Measurements from ENCODE around the gene DPP4. TPM values are rescaled to one million over a fixed set of nuclear protein-coding genes. Genes with fewer than 3 reads are reported as not detected.

Gene DPP4
- total and polyA plus RNA-seq, 2 of the 4 experiments (the other 2 are of a cell fraction): 13.2 to 19.0 TPM

DNA sequence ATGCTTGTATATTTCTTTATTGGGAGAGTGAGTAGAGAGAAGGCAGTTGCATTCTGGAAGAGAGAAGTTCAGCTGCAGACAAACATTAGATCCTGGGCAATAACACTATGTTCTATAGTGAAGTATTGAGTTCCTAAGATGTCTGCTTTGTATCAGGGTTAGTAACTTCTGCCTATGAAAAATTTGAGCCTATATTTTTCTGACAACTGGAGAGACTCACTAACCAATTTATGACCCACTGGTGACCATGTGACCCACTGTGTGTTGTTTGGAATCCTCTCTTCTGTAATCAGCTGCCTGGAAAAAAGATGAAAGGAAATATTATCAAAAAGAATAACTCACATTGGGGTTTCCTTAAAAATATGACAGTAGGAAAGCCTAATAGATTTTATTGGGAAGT is 35.3 kb downstream of the DPP4 start:
- in situ Hi-C loops (cut with MboI; ENCODE audit: low sequenced_read_pairs) (no loop called here), intact Hi-C loops (cut with micrococcal nuclease) (no loop called here), dilution Hi-C loops (cut with HindIII; ENCODE audit: low sequenced_read_pairs, unreplicated experiment) (no loop called here)
- Histone ChIP-seq H3K4me2 (ENCODE audit: low read depth, low read length) (no peak overlapping the region), H4K91ac (ENCODE audit: insufficient read depth, low read depth, low read length) (no peak overlapping the region), H3K9me1 (ENCODE audit: insufficient read depth, low read length) (no peaks in the 10 kb centered on the region), H3K4me3 (ENCODE audit: insufficient read depth, low read depth, low read length) (no peak overlapping the region), H4K8ac (ENCODE audit: low read depth in 2 of 2, low read length in 2 of 2) (no peak overlapping the region), H2BK120ac (ENCODE audit: low read depth, low read length) (no peak overlapping the region), H3K4ac (ENCODE audit: low read depth, low read length) (no peak overlapping the region), H2AK9ac (replicated peaks; ENCODE audit: low read depth, low read length, poor library complexity) (no peak overlapping the region), H2AFZ (replicated peaks; ENCODE audit: low read length, poor library complexity) (no peak overlapping the region), H4K5ac (ENCODE audit: low read depth, low read length) (no peak overlapping the region), H2BK20ac (ENCODE audit: low read depth, low read length) (no peak overlapping the region), H4K20me1 (ENCODE audit: insufficient read depth, low read length) (no peaks in the 10 kb centered on the region), H3K36me3 (ENCODE audit: control insufficient read depth, insufficient read depth, low read length) (peaks cover 14% of the 10 kb centered on the region), H2AK5ac (ENCODE audit: low read depth, low read length) (no peak overlapping the region), H3K56ac (ENCODE audit: extremely low read depth, insufficient read depth, low read length) (no peak overlapping the region), H2BK15ac (ENCODE audit: low read depth, low read length) (no peak overlapping the region), H3K14ac (replicated peaks; ENCODE audit: low read depth, low read length) (no peak overlapping the region), H3K18ac (ENCODE audit: low read depth, low read length) (no peak overlapping the region), H3K9ac (ENCODE audit: low read depth, low read length) (no peak overlapping the region), H3K27me3 (ENCODE audit: control insufficient read depth, insufficient read depth, low read length) (no peaks in the 10 kb centered on the region), H3K9me3 (ENCODE audit: control insufficient read depth, insufficient read depth, low read length) (no peaks in the 10 kb centered on the region), H2BK5ac (ENCODE audit: low read depth, low read length, poor library complexity, severe bottlenecking) (no peak overlapping the region), H3K23ac (ENCODE audit: low read depth, low read length) (no peak overlapping the region), H3K79me1 (ENCODE audit: low read depth in 1 of 2, low read length in 2 of 2) (no peaks in the 10 kb centered on the region), H3K27ac (ENCODE audit: insufficient read depth, low read length) (no peak overlapping the region), H3K4me1 (ENCODE audit: control insufficient read depth, insufficient read depth, low read length) (no peaks in the 10 kb centered on the region)
- BruUV-seq (replicated peaks): no TSS peak
- DNase-seq: no peak
- no peak for ATAC-seq (ENCODE audit: low read depth)
- TF ChIP-seq, protein P1, sequence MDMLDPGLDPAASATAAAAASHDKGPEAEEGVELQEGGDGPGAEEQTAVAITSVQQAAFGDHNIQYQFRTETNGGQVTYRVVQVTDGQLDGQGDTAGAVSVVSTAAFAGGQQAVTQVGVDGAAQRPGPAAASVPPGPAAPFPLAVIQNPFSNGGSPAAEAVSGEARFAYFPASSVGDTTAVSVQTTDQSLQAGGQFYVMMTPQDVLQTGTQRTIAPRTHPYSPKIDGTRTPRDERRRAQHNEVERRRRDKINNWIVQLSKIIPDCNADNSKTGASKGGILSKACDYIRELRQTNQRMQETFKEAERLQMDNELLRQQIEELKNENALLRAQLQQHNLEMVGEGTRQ (IDR thresholded peaks at IDR 0.05; ENCODE audit: low read depth, low read length): no peak
- TF ChIP-seq MXI1 (IDR thresholded peaks at IDR 0.05; ENCODE audit: borderline replicate concordance, low read depth, low read length) (no peak), MAZ (IDR thresholded peaks at IDR 0.05; ENCODE audit: borderline replicate concordance, low read depth, low read length) (no peak), SMC3 (IDR thresholded peaks at IDR 0.05; ENCODE audit: low read depth, low read length) (no peak), RAD21 (IDR thresholded peaks at IDR 0.05; ENCODE audit: low read length) (no peak), RFX5 (IDR thresholded peaks at IDR 0.05; ENCODE audit: low read depth, low read length) (no peak), CTCF (conservative IDR thresholded peaks at IDR 0.05; ENCODE audit: low read depth, low read length) (no peak), POLR2A (IDR thresholded peaks at IDR 0.05; ENCODE audit: low read depth, low read length) (no peak), BHLHE40 (IDR thresholded peaks at IDR 0.05; ENCODE audit: low read depth, low read length) (no peak), NFE2L2 (IDR thresholded peaks at IDR 0.05; ENCODE audit: low read depth, low read length) (no peak), ELK1 (IDR thresholded peaks at IDR 0.05; ENCODE audit: borderline replicate concordance, low read depth, low read length) (no peak), RCOR1 (IDR thresholded peaks at IDR 0.05; ENCODE audit: insufficient replicate concordance, low read length) (no peak), CHD1 (IDR thresholded peaks at IDR 0.05; ENCODE audit: low read depth, low read length) (no peak), MAFK (IDR thresholded peaks at IDR 0.05; ENCODE audit: low read depth, low read length) (no peak), CEBPB (IDR thresholded peaks at IDR 0.05; ENCODE audit: low read depth, low read length) (no peak), FOS (IDR thresholded peaks at IDR 0.05; ENCODE audit: low read depth, low read length) (no peak)
- POLR2A ChIA-PET (ENCODE audit: unreplicated experiment): no interaction called here
- CTCF ChIA-PET: no interaction called here
